COLO829 (cell line): ENCODE data around the gene WDR7.
A peak's percentile ranks its signal among the peaks of the same experiment; 100 is the strongest.

ENCODE experiments used
- DNase-seq: peaks from one replicate; pipeline ENCODE4 v3.0.0; 2012; ENCODE audit warnings: low spot score

Gene WDR7

GRCh38 chr18:56722518-56722917 lies 71.4 kb downstream of the WDR7 start:
- DNase-seq, result no peak

- no peak for DNase-seq
These were observed 71.9 kb downstream of the WDR7 start for GRCh38 chr18:56723068-56723467.

- DNase-seq, result no peak
These were observed 72.5 kb downstream of the WDR7 start for GRCh38 chr18:56723706-56724105.

- DNase-seq, result no peak
These were observed 75.7 kb downstream of the WDR7 start for GRCh38 chr18:56726906-56727305.

- no peak for DNase-seq
These were observed 76.2 kb downstream of the WDR7 start for GRCh38 chr18:56727399-56727798.

- DNase-seq, result no peak
These were observed 77.6 kb downstream of the WDR7 start for GRCh38 chr18:56728741-56729140.

GRCh38 chr18:56738184-56738583 lies 87.0 kb downstream of the WDR7 start:
- no peak for DNase-seq

GRCh38 chr18:56739731-56740130 lies 88.6 kb downstream of the WDR7 start:
- DNase-seq, result no peak

- no peak for DNase-seq
These were observed 89.5 kb downstream of the WDR7 start for GRCh38 chr18:56740645-56741044.

- DNase-seq, result no peak
These were observed 90.5 kb downstream of the WDR7 start for GRCh38 chr18:56741685-56742084.

GRCh38 chr18:56743115-56743514 lies 92.0 kb downstream of the WDR7 start:
- no peak for DNase-seq

- DNase-seq, result no peak
These were observed 96.0 kb downstream of the WDR7 start for GRCh38 chr18:56747032-56747658.

- no peak for DNase-seq
These were observed 96.7 kb downstream of the WDR7 start for GRCh38 chr18:56747857-56748256.

GRCh38 chr18:56748698-56749268 lies 97.6 kb downstream of the WDR7 start:
- DNase-seq, result peak; percentile 35

- no peak for DNase-seq
These were observed 105.8 kb downstream of the WDR7 start for GRCh38 chr18:56756966-56757365.

GRCh38 chr18:56770097-56770496 lies 118.9 kb downstream of the WDR7 start:
- no peak for DNase-seq

GRCh38 chr18:56770873-56771272 lies 119.7 kb downstream of the WDR7 start:
- no peak for DNase-seq

GRCh38 chr18:56775701-56776100 lies 124.5 kb downstream of the WDR7 start:
- no peak for DNase-seq

- DNase-seq, result no peak
These were observed 136.2 kb downstream of the WDR7 start for GRCh38 chr18:56787390-56787789.

GRCh38 chr18:56789004-56789888 lies 138.1 kb downstream of the WDR7 start:
- DNase-seq, result peak; percentile 7

- DNase-seq, result no peak
These were observed 138.7 kb downstream of the WDR7 start for GRCh38 chr18:56789889-56790180.

- peak; percentile 2 for DNase-seq
These were observed 144.2 kb downstream of the WDR7 start for GRCh38 chr18:56795381-56795780.

- no peak for DNase-seq
These were observed 148.6 kb downstream of the WDR7 start for GRCh38 chr18:56799756-56800155.
